ENCODE measurements around the gene S100B.
"Not testable (repeated sequence)": the region's sequence is repeated elsewhere in the genome, so short reads cannot be mapped to it uniquely, and the experiment has no call there.

Gene S100B

GRCh38 chr21:46604329-46604974 lies 430 bp downstream of the S100B start:
- in situ Hi-C loops (cut with HindIII; ENCODE audit: low sequenced_read_pairs): no loop called here

- in situ Hi-C loops (cut with HindIII; ENCODE audit: low sequenced_read_pairs): no loop called here
Measured at GRCh38 chr21:46603228-46603627, 1.7 kb downstream of the S100B start.

GRCh38 chr21:46600978-46601377 lies 3.9 kb downstream of the S100B start:
- in situ Hi-C loops (cut with HindIII; ENCODE audit: low sequenced_read_pairs): no loop called here

- in situ Hi-C loops (cut with HindIII; ENCODE audit: low sequenced_read_pairs): no loop called here
Measured at GRCh38 chr21:46600305-46600704, 4.6 kb downstream of the S100B start.

- in situ Hi-C loops (cut with HindIII; ENCODE audit: low sequenced_read_pairs): no loop called here
Measured at GRCh38 chr21:46598581-46599572, 6.0 kb downstream of the S100B start.

- in situ Hi-C loops (cut with HindIII; ENCODE audit: low sequenced_read_pairs): no loop called here
Measured at GRCh38 chr21:46597896-46598343, 7.0 kb downstream of the S100B start.

GRCh38 chr21:46597031-46597430 lies 7.9 kb downstream of the S100B start:
- in situ Hi-C loops (cut with HindIII; ENCODE audit: low sequenced_read_pairs): no loop called here

GRCh38 chr21:46596201-46596600 lies 8.7 kb downstream of the S100B start:
- in situ Hi-C loops (cut with HindIII; ENCODE audit: low sequenced_read_pairs): no loop called here

GRCh38 chr21:46594276-46594675 lies 10.6 kb downstream of the S100B start:
- in situ Hi-C loops (cut with HindIII; ENCODE audit: low sequenced_read_pairs): no loop called here

GRCh38 chr21:46585191-46585953 lies 19.5 kb downstream of the S100B start:
- in situ Hi-C loops (cut with HindIII; ENCODE audit: low sequenced_read_pairs): no loop called here

- in situ Hi-C loops (cut with HindIII; ENCODE audit: low sequenced_read_pairs): no loop called here
Measured at GRCh38 chr21:46581780-46582307, 23.0 kb downstream of the S100B start.

GRCh38 chr21:46579394-46579793 lies 25.5 kb downstream of the S100B start:
- in situ Hi-C loops (cut with HindIII; ENCODE audit: low sequenced_read_pairs): not testable (repeated sequence)

GRCh38 chr21:46577786-46578185 lies 27.1 kb downstream of the S100B start:
- in situ Hi-C loops (cut with HindIII; ENCODE audit: low sequenced_read_pairs): not testable (repeated sequence)

- in situ Hi-C loops (cut with HindIII; ENCODE audit: low sequenced_read_pairs): no loop called here
Measured at GRCh38 chr21:46572850-46573249, 32.0 kb downstream of the S100B start.

- in situ Hi-C loops (cut with HindIII; ENCODE audit: low sequenced_read_pairs): no loop called here
Measured at GRCh38 chr21:46570631-46571030, 34.3 kb downstream of the S100B start.

- in situ Hi-C loops (cut with HindIII; ENCODE audit: low sequenced_read_pairs): no loop called here
Measured at GRCh38 chr21:46570119-46570518, 34.8 kb downstream of the S100B start.

GRCh38 chr21:46569081-46569480 lies 35.8 kb downstream of the S100B start:
- in situ Hi-C loops (cut with HindIII; ENCODE audit: low sequenced_read_pairs): no loop called here

- in situ Hi-C loops (cut with HindIII; ENCODE audit: low sequenced_read_pairs): no loop called here
Measured at GRCh38 chr21:46568562-46568961, 36.3 kb downstream of the S100B start.

GRCh38 chr21:46567348-46567747 lies 37.5 kb downstream of the S100B start:
- in situ Hi-C loops (cut with HindIII; ENCODE audit: low sequenced_read_pairs): no loop called here

- in situ Hi-C loops (cut with HindIII; ENCODE audit: low sequenced_read_pairs): no loop called here
Measured at GRCh38 chr21:46564391-46564790, 40.5 kb downstream of the S100B start.
